WI38 (cell line): Measurements from ENCODE around the gene SIX1.

Experiments used
- H3K4me3 ChIP-seq: 2 replicates; pipeline ENCODE4 v1.5.1; 2011; ENCODE audit warnings: low read depth, mild to moderate bottlenecking, control low read depth, low read length
- CTCF ChIP-seq: IDR thresholded peaks from 2 replicates; pipeline ENCODE4 v1.5.1; 2012; ENCODE audit warnings: low read depth, mild to moderate bottlenecking, control low read depth, low read length

The SIX1 gene

GRCh38 chr14:60628892-60629291, 20.4 kb downstream of the SIX1 start:
- H3K4me3 ChIP-seq = no peak overlapping the region
- no peak for TF ChIP-seq CTCF

- no peak for TF ChIP-seq CTCF
- H3K4me3 ChIP-seq = no peak overlapping the region
Measured at GRCh38 chr14:60622917-60623257, 26.4 kb downstream of the SIX1 start.

DNA sequence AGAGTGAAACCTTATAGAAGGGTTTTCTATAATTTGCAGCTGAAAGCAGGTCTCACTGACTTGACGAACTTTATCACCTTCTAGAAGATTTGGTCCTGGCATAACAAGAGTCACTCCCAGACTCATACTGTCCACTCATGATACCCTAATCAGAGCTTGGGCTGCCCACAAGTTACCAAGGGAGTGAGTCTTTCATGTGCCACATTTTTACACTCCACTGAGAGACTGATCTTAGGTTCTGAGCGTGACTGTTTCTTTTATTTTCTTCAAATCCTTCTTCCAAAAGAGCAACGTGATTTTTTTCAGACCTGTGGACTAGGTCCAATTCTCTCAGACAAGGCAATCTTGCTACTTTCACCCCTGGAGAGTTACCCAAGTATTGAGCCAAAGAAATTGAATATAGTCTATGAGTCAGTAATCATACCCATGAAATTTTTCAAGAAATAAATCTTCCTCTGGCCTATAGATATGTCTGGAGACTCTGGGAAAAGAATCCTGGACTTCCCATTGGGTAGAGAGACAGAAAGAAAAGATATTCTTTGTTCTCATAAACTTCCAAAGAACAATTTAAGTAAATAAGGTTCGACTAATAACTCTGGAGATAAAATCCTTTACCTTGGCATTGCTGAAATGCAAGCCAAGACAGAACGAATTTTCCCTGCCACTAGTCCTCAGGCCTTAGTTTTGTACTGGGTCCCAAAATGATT, 26.9 kb downstream of the SIX1 start:
- H3K4me3 ChIP-seq = no peak overlapping the region
- TF ChIP-seq CTCF = no peak

GRCh38 chr14:60621386-60621785, 27.9 kb downstream of the SIX1 start:
- H3K4me3 ChIP-seq = no peak overlapping the region
- TF ChIP-seq CTCF = no peak

GRCh38 chr14:60618241-60618640, 31.0 kb downstream of the SIX1 start:
- no peak overlapping the region for H3K4me3 ChIP-seq
- no peak for TF ChIP-seq CTCF

DNA sequence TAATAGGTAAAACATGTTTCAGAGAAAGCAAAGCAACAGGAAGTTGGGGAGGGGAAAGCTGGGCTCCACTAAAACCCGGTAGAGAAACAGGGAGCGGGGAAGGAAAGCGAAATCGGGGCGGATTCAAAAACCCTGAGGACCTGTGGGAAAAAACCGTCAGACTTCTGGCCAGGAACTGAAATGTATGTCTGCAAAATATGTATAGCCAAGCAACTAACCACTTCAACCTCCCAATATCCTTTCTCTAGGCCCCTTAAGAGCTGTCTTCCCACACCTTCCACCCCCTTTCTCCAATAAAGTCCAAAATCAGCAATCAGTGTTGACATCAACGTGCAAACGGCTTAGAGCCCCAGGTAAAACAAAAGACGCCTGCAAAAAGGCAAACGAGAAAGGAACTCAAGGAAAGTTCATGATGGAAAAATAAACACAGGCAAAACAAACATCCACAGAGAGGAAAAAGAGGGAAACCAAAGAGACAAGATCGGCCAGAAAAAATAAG, 32.8 kb downstream of the SIX1 start:
- no peak for TF ChIP-seq CTCF
- H3K4me3 ChIP-seq = no peak overlapping the region

GRCh38 chr14:60602291-60602690, 47.0 kb downstream of the SIX1 start:
- TF ChIP-seq CTCF = no peak
- H3K4me3 ChIP-seq = no peak overlapping the region
